Esophagus (tissue), 2 donors: ENCODE results near the gene NEK7. TPM values are rescaled to one million over a fixed set of nuclear protein-coding genes. Genes with fewer than 3 reads are reported as not detected.
A peak's percentile ranks its signal among the peaks of the same experiment; 100 is the strongest.
"Not testable (repeated sequence)": the region's sequence is repeated elsewhere in the genome, so short reads cannot be mapped to it uniquely, and the experiment has no call there.

Experiments used
- H3K27ac ChIP-seq, 2 donors: one replicate each; pipeline ENCODE4 v1.5.1; 2013; ENCODE audit warnings: low read depth in 2 of 2, mild to moderate bottlenecking in 2 of 2, inconsistent platforms in 1 of 2, low read length in 1 of 2, moderate library complexity in 1 of 2
- H3K27me3 ChIP-seq, 2 donors: one replicate each; pipeline ENCODE4 v1.6.1; 2013; ENCODE audit warnings: low read length in 2 of 2, control low read depth in 1 of 2, mild to moderate bottlenecking in 1 of 2; ENCODE audit not compliant: insufficient read depth in 2 of 2, control insufficient read depth in 1 of 2
- H3K36me3 ChIP-seq, 2 donors: one replicate each; pipeline ENCODE4 v1.6.1; 2013; ENCODE audit warnings: low read length in 1 of 2; ENCODE audit not compliant: control insufficient read depth in 2 of 2, insufficient read depth in 2 of 2
- H3K4me1 ChIP-seq, 2 donors: one replicate each; pipeline ENCODE4 v1.6.1; 2013; ENCODE audit warnings: low read length in 1 of 2; ENCODE audit not compliant: control insufficient read depth in 2 of 2, insufficient read depth in 2 of 2
- H3K4me3 ChIP-seq, 2 donors: one replicate each; pipeline ENCODE4 v1.5.1; 2013; ENCODE audit warnings: low read length in 2 of 2, mild to moderate bottlenecking in 2 of 2, low read depth in 1 of 2, moderate library complexity in 1 of 2
- H3K9me3 ChIP-seq, 2 donors: one replicate each; pipeline ENCODE4 v1.6.1; 2013; ENCODE audit warnings: mild to moderate bottlenecking in 2 of 2, low read depth in 1 of 2, low read length in 1 of 2, moderate library complexity in 1 of 2; ENCODE audit not compliant: control insufficient read depth in 2 of 2, insufficient read depth in 1 of 2
- WGBS, 2 donors: extraction: QIAGEN DNeasy Blood & Tissue Kit; methylation state at CpG; one replicate each; pipeline ENCODE4 v1.1.7; 2013; 5-methylcytosine and 5-hydroxymethylcytosine counted together
- polyA plus RNA-seq, 2 donors: library from polyadenylated mRNA; stranded (reverse); fragments of 200-250 nt; gene quantifications; one replicate each; pipeline ENCODE4 v1.2.3, GENCODE V29; 2013
- donor health status: healthy with polysubstance abuse.
- donor health status: Bipolar disorder and iron deficiency.

Gene NEK7
- polyA plus RNA-seq, 2 donors, result 9.7 to 13.2 TPM

- Histone ChIP-seq H3K4me1 (no peaks in the 10 kb centered on the region), H3K4me3 (no peak overlapping the region), H3K27ac (no peak overlapping the region), H3K36me3 (peaks cover 3 to 4% of the 10 kb centered on the region in 2 donors), H3K9me3 (peaks cover 5 to 6% of the 10 kb centered on the region in 2 donors), H3K27me3 (no peaks in the 10 kb centered on the region)
- 99% methylated on average over 8 of the region's 8 CpGs for WGBS, 2 donors
Observed at GRCh38 chr1:198212126-198212525, 55.3 kb downstream of the NEK7 start.

- Histone ChIP-seq H3K9me3 (peaks cover 5 to 6% of the 10 kb centered on the region in 2 donors), H3K4me3 (no peak overlapping the region), H3K27ac (peak overlapping the region in 1 of 2 donors; percentile 10), H3K27me3 (no peaks in the 10 kb centered on the region), H3K4me1 (no peaks in the 10 kb centered on the region), H3K36me3 (peaks cover 3 to 4% of the 10 kb centered on the region in 2 donors)
- whole genome bisulfite sequencing, 2 donors, result 90 to 99% methylated on average over 3 of the region's 3 CpGs
Observed at GRCh38 chr1:198212675-198213074, 55.9 kb downstream of the NEK7 start.

GRCh38 chr1:198214924-198215323 is 58.1 kb downstream of the NEK7 start:
- H3K36me3 ChIP-seq, result peaks cover 3 to 4% of the 10 kb centered on the region in 2 donors

GRCh38 chr1:198220428-198220827 is 63.6 kb downstream of the NEK7 start:
- Histone ChIP-seq H3K4me3 (no peak overlapping the region), H3K27me3 (no peaks in the 10 kb centered on the region), H3K4me1 (no peaks in the 10 kb centered on the region), H3K9me3 (no peaks in the 10 kb centered on the region), H3K36me3 (no peaks in the 10 kb centered on the region), H3K27ac (no peak overlapping the region)
- 30 to 33% methylated on average over 1 of the region's 1 CpG for WGBS, 2 donors

More at GRCh38 chr1:198214924-198215323, 58.1 kb downstream of the NEK7 start:
- peaks cover 5 to 6% of the 10 kb centered on the region in 2 donors for H3K9me3 ChIP-seq
- H3K4me1 ChIP-seq, result no peaks in the 10 kb centered on the region
- H3K27ac ChIP-seq, result no peak overlapping the region
- WGBS, 2 donors, result 100% methylated on average over 1 of the region's 1 CpG
- no peak overlapping the region for H3K4me3 ChIP-seq
- H3K27me3 ChIP-seq, result no peaks in the 10 kb centered on the region

- H3K9me3 ChIP-seq, H3K27ac ChIP-seq, H3K27me3 ChIP-seq, H3K4me3 ChIP-seq, H3K4me1 ChIP-seq, H3K36me3 ChIP-seq: not testable (repeated sequence)
- WGBS, 2 donors, result 90 to 94% methylated on average over 4 of the region's 5 CpGs
Observed at GRCh38 chr1:198227010-198227409, 70.2 kb downstream of the NEK7 start.

GRCh38 chr1:198227454-198227853 is 70.7 kb downstream of the NEK7 start:
- H3K4me3 ChIP-seq, H3K27ac ChIP-seq, H3K27me3 ChIP-seq, H3K36me3 ChIP-seq, H3K9me3 ChIP-seq, H3K4me1 ChIP-seq: not testable (repeated sequence)
- 92 to 97% methylated on average over 2 of the region's 2 CpGs for WGBS, 2 donors

- H3K9me3 ChIP-seq, result no peaks in the 10 kb centered on the region
- WGBS, 2 donors, result 82 to 93% methylated on average over 2 of the region's 2 CpGs
Observed at GRCh38 chr1:198228925-198229324, 72.1 kb downstream of the NEK7 start.

GRCh38 chr1:198231779-198232178 is 75.0 kb downstream of the NEK7 start:
- Histone ChIP-seq H3K4me3 (no peak overlapping the region), H3K27me3 (no peaks in the 10 kb centered on the region), H3K9me3 (no peaks in the 10 kb centered on the region), H3K27ac (no peak overlapping the region), H3K4me1 (peaks cover 0 to 4% of the 10 kb centered on the region in 2 donors), H3K36me3 (no peaks in the 10 kb centered on the region)
- WGBS, 2 donors, result 87 to 91% methylated on average over 3 of the region's 3 CpGs

More at GRCh38 chr1:198228925-198229324, 72.1 kb downstream of the NEK7 start:
- Histone ChIP-seq H3K4me3 (no peak overlapping the region), H3K4me1 (peaks cover 0 to 4% of the 10 kb centered on the region in 2 donors), H3K27me3 (no peaks in the 10 kb centered on the region), H3K27ac (no peak overlapping the region), H3K36me3 (no peaks in the 10 kb centered on the region)

- Histone ChIP-seq H3K27ac (no peak overlapping the region), H3K4me3 (no peak overlapping the region), H3K36me3 (no peaks in the 10 kb centered on the region), H3K9me3 (no peaks in the 10 kb centered on the region), H3K4me1 (peaks cover 0 to 4% of the 10 kb centered on the region in 2 donors), H3K27me3 (no peaks in the 10 kb centered on the region)
- 89 to 98% methylated on average over 1 of the region's 1 CpG for WGBS, 2 donors
Observed at GRCh38 chr1:198232378-198232777, 75.6 kb downstream of the NEK7 start.

GRCh38 chr1:198232940-198233675 is 76.3 kb downstream of the NEK7 start:
- Histone ChIP-seq H3K4me1 (peaks cover 0 to 4% of the 10 kb centered on the region in 2 donors), H3K27me3 (no peaks in the 10 kb centered on the region), H3K36me3 (no peaks in the 10 kb centered on the region), H3K9me3 (no peaks in the 10 kb centered on the region), H3K4me3 (no peak overlapping the region), H3K27ac (no peak overlapping the region)
- WGBS, 2 donors, result 59 to 68% methylated on average over 3 of the region's 3 CpGs
